ENCODE data around the gene GRB7. TPM values are rescaled to one million over a fixed set of nuclear protein-coding genes. Genes with fewer than 3 reads are reported as not detected.

The GRB7 gene
- total RNA-seq, 4 donors from 2014 or later, result 49.4 to 114 (median 72.4) TPM

- peaks cover 46% of the 10 kb centered on the region for H3K4me1 ChIP-seq
- no peak overlapping the region for H3K4me3 ChIP-seq
- TF ChIP-seq POLR2A (IDR thresholded peaks at IDR 0.05), result no peak
- no peak for TF ChIP-seq EP300 (IDR thresholded peaks at IDR 0.05)
- TF ChIP-seq POLR2AphosphoS5 (IDR thresholded peaks at IDR 0.05), result no peak
- TF ChIP-seq CTCF (IDR thresholded peaks at IDR 0.05), result no peak
- no peaks in the 10 kb centered on the region for H3K9me3 ChIP-seq
- peaks cover 22% of the 10 kb centered on the region for H3K36me3 ChIP-seq
- H3K27ac ChIP-seq, result no peak overlapping the region
- peaks cover 58% of the 10 kb centered on the region for H3K27me3 ChIP-seq
- no peak for DNase-seq (ENCODE audit: low spot score in 2 of 2)
- WGBS, result 82% methylated on average over 17 of the region's 18 CpGs
Observed at GRCh38 chr17:39742126-39742855, 4.6 kb downstream of the GRB7 start.

- Histone ChIP-seq H3K4me1 (peaks cover 40% of the 10 kb centered on the region), H3K9me3 (no peaks in the 10 kb centered on the region), H3K4me3 (no peak overlapping the region), H3K27me3 (peaks cover 51% of the 10 kb centered on the region), H3K27ac (no peak overlapping the region), H3K36me3 (peaks cover 24% of the 10 kb centered on the region)
- DNase-seq (ENCODE audit: low spot score in 2 of 2), result no peak
- TF ChIP-seq POLR2A (IDR thresholded peaks at IDR 0.05) (no peak), EP300 (IDR thresholded peaks at IDR 0.05) (no peak)
- 78% methylated on average over 19 of the region's 21 CpGs for WGBS
Observed at GRCh38 chr17:39742856-39743436, 5.2 kb downstream of the GRB7 start.

GRCh38 chr17:39744075-39744835 lies 6.5 kb downstream of the GRB7 start:
- Histone ChIP-seq H3K4me3 (no peak overlapping the region), H3K36me3 (peaks cover 24% of the 10 kb centered on the region), H3K4me1 (peaks cover 27% of the 10 kb centered on the region), H3K9me3 (no peaks in the 10 kb centered on the region), H3K27me3 (peaks cover 48% of the 10 kb centered on the region), H3K27ac (no peak overlapping the region)
- WGBS, result 89% methylated on average over 15 of the region's 16 CpGs
- TF ChIP-seq CTCF (IDR thresholded peaks at IDR 0.05), result no peak
- TF ChIP-seq POLR2AphosphoS5 (IDR thresholded peaks at IDR 0.05), result no peak
- no peak for TF ChIP-seq EP300 (IDR thresholded peaks at IDR 0.05)
- TF ChIP-seq POLR2A (IDR thresholded peaks at IDR 0.05), result no peak
- DNase-seq (ENCODE audit: low spot score in 2 of 2), result peak in 1 of 2 donors; percentile 49

- TF ChIP-seq EP300 (IDR thresholded peaks at IDR 0.05), result no peak
- no peak for TF ChIP-seq POLR2A (IDR thresholded peaks at IDR 0.05)
- no peak for TF ChIP-seq CTCF (IDR thresholded peaks at IDR 0.05)
- TF ChIP-seq POLR2AphosphoS5 (IDR thresholded peaks at IDR 0.05), result no peak
- DNase-seq (ENCODE audit: low spot score in 2 of 2), result peak in 1 of 2 donors; percentile 44
- peaks cover 24% of the 10 kb centered on the region for H3K36me3 ChIP-seq
- 52% methylated on average over 4 of the region's 8 CpGs for WGBS
- peaks cover 42% of the 10 kb centered on the region for H3K27me3 ChIP-seq
- peaks cover 23% of the 10 kb centered on the region for H3K4me1 ChIP-seq
- H3K27ac ChIP-seq, result no peak overlapping the region
- no peaks in the 10 kb centered on the region for H3K9me3 ChIP-seq
- no peak overlapping the region for H3K4me3 ChIP-seq
Observed at GRCh38 chr17:39744836-39745215, 7.1 kb downstream of the GRB7 start.

GRCh38 chr17:39745335-39746144 lies 7.8 kb downstream of the GRB7 start:
- DNase-seq (ENCODE audit: low spot score in 2 of 2), result peak in 1 of 2 donors; percentile 76
- 93% methylated on average over 10 of the region's 23 CpGs for WGBS
- H3K4me3 ChIP-seq, result no peak overlapping the region
- H3K27me3 ChIP-seq, result peaks cover 35% of the 10 kb centered on the region
- peaks cover 24% of the 10 kb centered on the region for H3K36me3 ChIP-seq
- peaks cover 22% of the 10 kb centered on the region for H3K4me1 ChIP-seq
- H3K9me3 ChIP-seq, result no peaks in the 10 kb centered on the region
- H3K27ac ChIP-seq, result no peak overlapping the region
- TF ChIP-seq EP300 (IDR thresholded peaks at IDR 0.05), result no peak
